Hematopoietic multipotent progenitor cell treated with erythropoietin and hydrocortisone succinate and interleukin-3 and kit ligand, for 15 days (in vitro differentiated cells): ENCODE results near the gene CPXM1.
"Not testable (repeated sequence)": the region's sequence is repeated elsewhere in the genome, so short reads cannot be mapped to it uniquely, and the experiment has no call there.

Source experiments
- DNase-seq: peaks from one replicate; pipeline ENCODE4 v3.0.0-alpha.2; 2015; ENCODE audit warnings: low spot score

Gene CPXM1

DNA sequence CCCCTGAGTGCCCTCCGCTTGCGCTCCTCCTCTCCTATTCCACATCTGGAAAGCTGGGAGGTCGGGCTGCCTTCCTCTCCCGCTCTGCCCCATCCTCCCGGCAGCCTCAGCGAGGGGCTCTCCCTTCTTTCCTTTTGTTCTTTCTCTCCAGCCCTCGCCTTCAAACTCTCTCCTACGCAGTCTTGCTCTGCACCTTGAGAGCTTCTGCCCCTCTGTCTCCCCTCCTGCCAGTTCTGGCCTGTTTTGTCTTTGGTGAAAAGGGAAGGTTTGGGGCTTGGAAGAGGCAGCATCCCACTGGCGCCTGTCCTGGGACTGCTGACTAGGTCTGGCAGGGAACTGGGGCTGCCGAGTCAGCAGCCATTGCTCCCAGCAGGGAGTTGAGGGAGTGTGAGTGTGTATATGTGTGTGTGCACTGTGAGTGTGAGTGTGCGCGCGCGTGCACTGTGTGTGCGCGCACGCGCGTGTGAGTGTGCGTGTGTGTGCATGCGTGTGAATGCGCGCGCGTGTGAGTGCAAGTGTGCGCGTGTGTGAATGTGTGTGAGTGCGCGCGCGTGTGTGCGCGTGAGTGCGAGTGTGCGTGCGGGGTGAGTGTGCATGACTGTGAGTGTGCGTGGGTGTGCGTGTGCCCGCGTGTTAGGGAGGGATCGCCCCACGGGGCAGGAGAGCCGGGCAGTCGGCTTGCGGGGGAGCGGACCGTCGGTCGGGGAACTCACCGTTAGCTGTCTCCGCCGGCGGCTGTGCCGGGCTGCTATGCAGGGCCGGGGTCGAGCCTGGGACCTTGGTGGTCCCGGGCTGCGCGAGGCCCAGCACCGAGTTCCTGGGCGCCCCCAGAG lies 523 bp downstream of the CPXM1 start:
- no peak for DNase-seq

- DNase-seq = no peak
Measured at GRCh38 chr20:2799271-2799670, 1.2 kb downstream of the CPXM1 start.

DNA sequence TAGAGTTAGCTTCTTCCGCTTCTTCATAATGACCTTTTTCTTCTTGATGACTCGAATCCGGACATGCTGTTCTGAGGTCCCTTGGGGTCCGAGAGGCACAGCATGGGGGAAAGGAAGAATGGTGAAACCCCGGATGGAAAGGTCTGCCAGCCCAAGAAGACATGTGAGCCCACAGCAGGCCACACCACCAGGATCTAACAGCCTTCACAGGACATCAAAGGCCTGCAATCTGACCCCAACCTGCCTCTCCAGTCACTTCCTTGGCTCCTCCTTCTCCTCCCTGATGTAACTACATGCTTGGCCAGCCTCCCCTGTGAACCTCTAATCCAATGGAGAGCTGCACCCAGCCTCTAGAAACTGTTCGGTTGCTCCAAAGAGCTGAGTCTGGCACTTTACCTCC lies 1.6 kb downstream of the CPXM1 start:
- DNase-seq = no peak

GRCh38 chr20:2798095-2798805 lies 2.2 kb downstream of the CPXM1 start:
- DNase-seq = no peak

- no peak for DNase-seq
Measured at GRCh38 chr20:2797136-2797983, 3.1 kb downstream of the CPXM1 start.

DNA sequence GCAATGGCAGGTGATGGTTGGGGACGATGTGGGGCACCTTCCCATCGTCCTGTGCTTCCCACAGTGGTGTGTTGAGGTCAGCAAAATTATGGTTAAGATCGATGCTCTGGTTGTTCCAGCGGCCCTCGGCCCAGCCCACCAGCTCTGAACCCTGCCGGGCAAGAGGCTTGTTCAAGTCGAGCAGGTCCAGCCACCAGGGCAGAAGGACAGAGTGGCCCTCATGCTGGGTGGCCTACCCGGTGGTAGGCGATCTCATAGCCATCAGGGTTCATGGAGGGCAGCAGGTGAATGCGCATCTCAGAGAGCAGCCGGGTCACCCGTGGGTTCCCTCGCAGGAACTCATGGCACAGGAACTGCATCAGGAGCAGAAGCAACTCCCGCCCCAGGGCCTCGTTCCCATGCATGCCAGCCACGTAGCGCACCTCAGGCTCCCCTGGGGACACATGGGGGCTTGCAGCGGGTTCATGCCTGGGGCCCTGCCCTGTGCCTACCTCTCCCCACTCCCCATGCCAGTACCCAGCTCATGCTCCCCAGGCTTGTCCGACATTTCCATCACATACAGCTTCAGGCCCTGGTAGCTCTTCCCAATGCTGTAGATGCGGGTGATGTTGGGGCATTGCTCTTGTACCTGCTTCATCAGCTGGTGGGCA lies 4.3 kb downstream of the CPXM1 start:
- no peak for DNase-seq

GRCh38 chr20:2795451-2795850 lies 5.0 kb downstream of the CPXM1 start:
- DNase-seq = peak; percentile 24

DNA sequence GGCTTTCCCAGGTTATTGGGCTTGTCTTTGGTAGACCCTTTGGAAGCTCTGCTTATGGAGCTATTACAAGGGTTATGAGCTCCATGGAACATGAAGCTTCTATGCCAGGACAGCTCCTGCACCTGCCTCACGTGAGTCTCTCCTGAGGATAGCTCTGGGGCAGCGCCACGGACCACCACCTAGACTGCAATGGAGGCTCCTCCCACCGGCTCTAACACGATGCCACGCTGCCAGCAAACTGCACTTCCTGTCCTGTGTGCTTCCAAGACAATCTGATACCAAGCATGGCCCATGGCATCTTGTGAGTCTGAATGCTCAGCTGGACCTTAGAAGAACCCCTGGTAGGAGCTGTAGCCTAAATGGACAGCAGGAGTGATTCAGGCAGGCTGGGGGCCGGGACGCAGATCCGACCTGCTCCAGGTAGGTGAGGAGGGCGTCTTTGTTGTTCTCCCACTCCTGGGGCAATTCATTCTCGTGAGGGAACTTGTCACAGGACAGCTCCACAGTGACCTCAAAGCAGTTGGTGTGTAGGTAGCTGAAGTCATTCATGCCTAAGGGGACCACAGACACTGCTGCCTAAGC lies 5.5 kb downstream of the CPXM1 start:
- no peak for DNase-seq

- no peak for DNase-seq
Measured at GRCh38 chr20:2794202-2794748, 6.2 kb downstream of the CPXM1 start.

DNA sequence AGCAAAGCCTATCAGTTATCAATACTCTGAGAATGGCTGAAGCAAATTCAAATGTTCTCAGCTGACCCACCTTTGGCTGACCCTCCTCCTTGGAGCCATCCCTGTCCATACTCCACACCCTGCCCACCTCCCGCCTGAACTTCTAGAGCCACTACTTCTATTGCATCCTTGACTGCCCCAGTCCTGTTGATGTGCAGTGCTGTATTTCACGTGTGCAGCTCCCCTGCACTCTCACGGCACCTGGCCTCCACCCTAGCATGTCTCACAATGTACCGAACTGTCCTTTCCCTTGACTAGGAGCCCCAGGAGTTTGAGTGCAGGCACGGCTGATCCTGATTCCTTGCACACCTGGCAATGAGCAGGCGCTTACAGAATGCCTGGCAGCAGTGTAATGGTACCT lies 7.0 kb downstream of the CPXM1 start:
- no peak for DNase-seq

GRCh38 chr20:2783908-2784566 lies 16.4 kb downstream of the CPXM1 start:
- no peak for DNase-seq

DNA sequence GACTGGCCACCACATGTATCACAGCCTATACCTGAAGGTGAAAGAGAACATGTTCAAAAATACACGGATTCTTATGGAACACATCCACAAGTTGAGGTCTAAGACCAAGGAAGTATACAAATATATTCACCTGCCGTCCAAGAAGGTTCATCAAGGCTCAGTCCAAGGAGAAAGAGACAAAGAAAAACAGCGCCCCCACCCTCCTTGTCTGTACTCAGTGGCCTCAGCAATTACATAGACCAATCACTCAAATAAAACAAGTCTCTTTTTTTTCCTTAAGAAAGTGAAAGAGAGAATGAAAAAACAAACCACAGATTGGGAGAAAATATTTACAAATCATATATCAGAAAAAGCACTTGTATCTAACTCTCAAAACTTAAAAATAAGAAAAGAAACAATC lies 19.5 kb downstream of the CPXM1 start:
- DNase-seq = no peak

GRCh38 chr20:2778602-2779321 lies 21.7 kb downstream of the CPXM1 start:
- no peak for DNase-seq

DNA sequence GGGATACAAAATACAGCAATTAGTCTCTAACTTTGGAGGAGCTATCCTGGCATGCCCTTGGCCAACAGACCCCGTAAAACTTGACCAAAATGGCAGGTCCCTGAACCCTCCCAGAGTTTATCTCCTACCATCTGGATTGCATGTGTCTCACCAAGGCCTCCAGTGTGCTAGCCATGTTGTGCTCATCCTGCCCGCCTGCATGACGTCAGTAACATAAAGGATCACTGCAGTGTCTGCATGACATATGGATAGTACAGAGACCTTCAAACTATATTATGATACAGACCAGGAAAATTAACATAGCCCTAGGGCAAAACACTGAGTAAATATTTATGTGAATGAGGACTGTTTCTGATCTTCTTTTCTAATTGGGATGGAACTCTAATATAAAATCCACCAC lies 25.3 kb downstream of the CPXM1 start:
- DNase-seq = no peak

- no peak for DNase-seq
Measured at GRCh38 chr20:2773812-2774211, 26.6 kb downstream of the CPXM1 start.

DNA sequence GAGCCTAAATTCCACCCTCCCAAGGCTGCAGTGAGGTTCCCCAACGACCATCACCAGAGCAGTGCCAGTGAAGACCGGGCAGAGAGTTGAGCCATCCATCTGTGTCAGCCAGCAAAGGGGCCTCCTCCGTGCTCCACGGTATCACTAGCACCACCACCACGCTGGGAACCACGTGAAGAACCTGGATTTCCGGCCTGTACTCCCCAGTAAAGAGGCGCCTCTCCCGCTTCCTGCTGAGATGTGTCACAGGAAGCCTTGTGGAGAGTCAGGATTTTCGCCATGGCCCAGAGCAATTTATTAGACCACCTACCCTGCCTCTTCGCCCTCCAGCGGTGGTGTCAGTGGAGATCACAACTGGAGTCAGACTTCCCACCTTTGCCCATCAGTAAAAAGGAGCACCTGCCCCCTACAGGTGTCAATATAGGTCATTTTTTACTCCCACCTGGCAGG lies 28.8 kb downstream of the CPXM1 start:
- no peak for DNase-seq

DNA sequence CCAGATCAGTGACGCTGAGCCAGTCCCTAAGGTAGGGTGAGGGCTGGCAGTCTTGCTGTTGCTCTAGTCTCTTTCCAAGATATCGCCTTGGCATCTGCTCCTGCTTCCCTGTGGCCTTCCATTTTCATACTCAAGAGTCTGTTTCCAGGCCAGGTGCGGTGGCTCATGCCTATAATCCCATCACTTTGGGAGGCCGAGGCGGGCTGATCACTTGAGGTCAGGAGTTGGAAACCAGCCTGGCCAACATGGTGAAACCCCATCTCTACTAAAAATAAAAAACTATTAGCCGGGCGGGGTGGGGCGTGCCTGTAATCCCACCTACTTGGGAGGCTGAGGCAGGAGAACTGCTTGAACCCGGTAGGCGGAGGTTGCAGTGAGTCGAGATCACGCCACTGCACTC lies 30.3 kb downstream of the CPXM1 start:
- DNase-seq = not testable (repeated sequence)

DNA sequence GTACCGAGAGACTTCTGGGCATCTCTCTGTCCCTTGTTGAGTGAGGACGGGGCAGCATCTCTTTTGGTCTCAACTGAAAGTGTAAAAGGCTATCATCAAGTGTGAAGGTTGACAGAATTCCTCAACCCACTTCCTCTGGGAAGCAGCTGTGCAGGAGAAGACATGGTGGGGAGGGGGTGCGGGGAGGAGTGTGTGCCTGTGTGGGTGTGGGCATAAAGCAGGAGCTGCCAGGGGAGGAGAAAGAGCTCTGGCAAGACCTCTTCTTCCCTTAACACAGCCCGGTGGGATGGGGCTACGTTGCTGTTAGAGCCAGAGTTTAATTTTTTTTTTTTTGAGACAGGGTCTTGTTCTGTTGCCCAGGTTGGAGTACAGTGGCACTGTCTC lies 31.8 kb downstream of the CPXM1 start:
- DNase-seq = no peak

GRCh38 chr20:2767768-2768631 lies 32.4 kb downstream of the CPXM1 start:
- DNase-seq = no peak
